HTR-8/SVneo (cell line): ENCODE results near the gene PLPP6.

Experiments
- DNase-seq: peaks from one replicate; pipeline ENCODE4 v3.0.0; 2011; ENCODE audit warnings: low spot score, mixed read lengths; ENCODE audit not compliant: insufficient read length
- FAIRE-seq: peaks from 2 replicates; lab custom pipeline; 2011; peaks lifted over from hg19 to GRCh38; lab: Jason Lieb, UNC

Gene PLPP6

GRCh38 chr9:4661165-4661564, 929 bp upstream of the PLPP6 start:
- FAIRE-seq, result no peak
- DNase-seq, result no peak

GRCh38 chr9:4661611-4662010, 483 bp upstream of the PLPP6 start:
- FAIRE-seq (no peak), DNase-seq (no peak)

GRCh38 chr9:4662989-4663792, 1.1 kb downstream of the PLPP6 start:
- no peak for FAIRE-seq
- no peak for DNase-seq

DNA sequence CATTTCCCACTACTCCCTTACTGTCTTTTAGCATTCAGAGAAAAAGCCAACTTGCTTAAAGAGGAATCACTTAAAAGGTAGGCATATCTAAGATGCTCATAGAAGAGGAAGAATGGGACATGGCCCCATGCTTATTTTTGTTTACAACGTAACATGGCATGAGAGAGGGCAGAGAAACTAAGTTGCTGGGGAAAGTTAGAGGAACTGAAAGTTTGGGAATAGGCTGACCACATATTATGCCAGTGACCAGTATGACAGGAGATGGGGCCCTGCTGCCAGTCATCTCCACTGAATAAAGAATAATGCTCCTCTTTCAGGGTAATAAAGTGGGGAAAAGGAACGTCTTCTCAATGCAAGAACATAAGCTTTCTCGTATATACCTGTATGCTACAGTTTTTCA, 1.9 kb downstream of the PLPP6 start:
- no peak for DNase-seq
- FAIRE-seq, result no peak

DNA sequence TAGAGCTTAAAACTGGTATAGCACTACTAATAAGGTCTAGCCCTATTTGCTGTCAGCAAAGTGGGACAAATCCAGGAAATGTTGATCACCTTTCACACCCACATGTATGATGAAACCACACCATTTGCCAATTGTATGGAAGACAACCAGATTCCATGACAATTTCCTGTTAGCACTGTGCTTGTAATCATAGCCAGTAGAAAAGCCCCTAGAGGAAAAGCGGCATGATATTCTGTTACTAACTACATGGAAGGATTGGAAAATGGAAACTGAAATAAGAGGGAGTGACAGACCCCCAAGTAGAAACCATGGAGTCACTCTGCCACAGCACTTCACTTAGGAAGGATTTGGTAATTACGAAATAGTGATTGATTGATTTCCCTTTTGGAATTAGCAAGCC, 3.3 kb downstream of the PLPP6 start:
- no peak for DNase-seq
- peak; percentile 28 for FAIRE-seq

- FAIRE-seq, result no peak
Observed at GRCh38 chr9:4666042-4666699, 4.1 kb downstream of the PLPP6 start, which contains the start of gene SPATA6L. Gene SPATA6L (minus strand): TSS chr9:4666480. CDS start chr9:4666250, 230 bp downstream.

GRCh38 chr9:4667681-4668080, 5.6 kb downstream of the PLPP6 start:
- DNase-seq, result no peak
- FAIRE-seq, result no peak

More at GRCh38 chr9:4666042-4666699, 4.1 kb downstream of the PLPP6 start, which contains the start of gene SPATA6L:
- peak; percentile 62 for DNase-seq

DNA sequence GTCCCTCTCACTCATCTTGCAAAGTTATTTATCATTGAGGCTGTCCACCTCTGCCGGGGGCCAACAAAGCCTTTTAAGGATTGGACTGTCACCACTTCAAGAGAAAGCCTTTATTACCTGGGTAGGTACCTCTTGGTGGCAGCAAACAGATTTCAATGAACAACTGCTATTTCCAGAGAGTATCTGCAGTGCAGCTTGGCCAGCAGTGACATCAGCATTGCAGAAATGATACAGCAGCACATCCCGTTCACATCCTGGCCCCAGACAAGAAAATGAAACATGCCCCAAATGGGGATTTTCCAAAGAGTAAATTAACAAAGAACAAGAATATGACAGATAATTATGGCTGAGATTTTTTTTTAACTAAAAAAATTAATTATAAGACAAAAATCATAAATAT, 6.5 kb downstream of the PLPP6 start:
- FAIRE-seq (no peak), DNase-seq (no peak)

GRCh38 chr9:4669890-4670289, 7.8 kb downstream of the PLPP6 start:
- FAIRE-seq (no peak), DNase-seq (no peak)

GRCh38 chr9:4670591-4670990, 8.5 kb downstream of the PLPP6 start:
- DNase-seq (no peak), FAIRE-seq (no peak)

DNA sequence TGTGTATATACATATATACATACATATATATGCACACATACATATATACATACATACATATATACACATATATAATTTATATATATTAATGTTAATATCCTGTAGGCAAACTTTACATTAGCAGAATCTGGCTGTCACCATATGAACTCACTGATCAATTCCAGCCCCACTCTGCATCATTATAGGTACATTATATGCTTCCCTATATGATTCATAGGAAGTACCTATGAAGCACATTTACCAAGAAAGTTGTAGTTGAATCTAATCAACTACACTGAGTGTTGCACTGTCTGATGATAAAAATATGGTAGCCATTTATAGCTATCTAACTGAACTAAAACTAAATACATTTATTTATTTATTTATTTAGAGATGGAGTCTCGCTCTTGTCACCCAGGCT, 9.6 kb downstream of the PLPP6 start:
- DNase-seq, result no peak
- FAIRE-seq, result no peak

DNA sequence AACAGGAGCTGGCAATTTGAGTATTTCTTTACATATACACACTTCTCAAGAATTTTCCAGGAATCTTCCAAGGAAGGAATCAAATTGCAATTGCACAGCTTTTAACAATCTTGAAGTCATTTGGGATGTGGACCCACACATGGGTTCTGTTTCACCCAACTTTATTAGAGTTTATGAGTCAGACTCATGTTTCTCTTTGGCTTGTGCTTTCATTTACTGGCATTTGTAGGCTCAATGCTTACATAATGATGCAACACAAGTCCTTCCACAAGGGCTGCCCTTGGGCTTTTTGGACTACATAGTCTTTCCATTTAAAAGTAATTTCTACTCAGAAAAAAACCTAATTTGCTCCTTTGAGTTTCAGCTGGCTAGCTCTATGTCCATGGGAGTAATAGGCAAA, 12.7 kb downstream of the PLPP6 start:
- no peak for FAIRE-seq

DNA sequence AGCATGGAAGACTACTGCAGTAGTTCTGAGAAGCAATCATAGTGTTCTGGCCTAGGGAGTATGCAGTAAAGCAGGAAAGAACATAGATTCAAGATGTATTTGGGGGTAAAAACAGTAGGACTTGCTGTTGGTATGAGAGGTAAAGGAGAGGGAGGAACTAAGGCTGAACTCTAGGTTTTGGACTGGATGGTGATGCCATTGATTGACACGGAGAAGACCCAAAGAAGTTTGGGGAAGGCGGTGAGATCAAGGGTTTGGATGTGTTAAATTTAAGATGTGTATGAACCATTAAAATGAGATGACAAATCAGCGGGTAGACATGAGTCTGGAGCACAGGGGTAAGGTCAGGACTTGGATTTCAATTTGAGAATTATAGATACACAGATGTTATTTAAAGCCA, 15.3 kb downstream of the PLPP6 start:
- no peak for FAIRE-seq

More for the DNA sequence above, 12.7 kb downstream of the PLPP6 start:
- peak; percentile 40 for DNase-seq

GRCh38 chr9:4678679-4679267, 16.7 kb downstream of the PLPP6 start:
- no peak for FAIRE-seq
- DNase-seq, result no peak

More for the DNA sequence above, 15.3 kb downstream of the PLPP6 start:
- no peak for DNase-seq

DNA sequence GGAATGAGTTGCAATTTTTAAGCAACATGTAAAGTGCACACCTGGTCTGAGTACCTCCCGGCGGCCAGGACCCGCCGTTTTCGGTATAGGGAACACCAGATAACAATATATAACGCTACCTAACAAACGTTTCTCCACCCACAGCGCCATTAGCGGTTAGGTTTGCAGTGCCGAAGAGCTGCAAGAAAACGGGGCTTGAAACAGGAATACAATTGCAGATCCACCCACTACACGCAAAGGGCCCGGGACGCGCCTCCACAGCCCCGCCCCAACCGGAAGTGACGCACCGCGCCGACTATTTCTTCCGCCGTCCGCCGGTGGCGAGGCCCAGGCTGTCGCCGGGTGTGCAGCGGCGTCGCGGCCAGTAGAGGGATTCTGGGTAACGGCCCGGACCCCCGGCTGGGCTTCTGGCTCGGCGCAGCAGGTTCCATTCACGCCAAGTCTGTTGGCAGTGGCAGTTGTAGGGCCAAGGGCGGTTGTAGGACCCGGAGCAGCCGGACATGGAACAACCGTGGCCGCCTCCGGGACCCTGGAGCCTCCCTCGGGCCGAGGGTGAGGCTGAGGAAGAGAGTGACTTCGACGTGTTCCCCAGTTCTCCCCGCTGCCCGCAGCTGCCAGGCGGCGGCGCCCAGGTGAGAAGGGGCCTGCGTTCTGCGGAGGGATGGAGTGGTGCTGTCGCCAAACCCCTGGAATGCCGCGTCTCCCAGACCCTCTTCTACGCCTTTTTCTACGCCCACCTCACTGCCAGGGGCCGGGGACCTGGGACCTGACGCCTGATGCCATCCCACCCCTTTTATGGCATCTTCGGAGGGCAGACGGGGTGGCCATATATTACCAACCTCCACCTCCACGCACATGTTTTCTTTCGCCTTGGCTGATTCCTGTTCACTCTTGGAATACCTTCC, 17.4 kb downstream of the PLPP6 start, which contains the start of gene CDC37L1:
Gene CDC37L1, plus strand, starts transcription at position 302 of the 905 bp plus-strand sequence. Its CDS starts 199 bp downstream, at position 501.
- FAIRE-seq (peak; percentile 89), DNase-seq (peak; percentile 90)

DNA sequence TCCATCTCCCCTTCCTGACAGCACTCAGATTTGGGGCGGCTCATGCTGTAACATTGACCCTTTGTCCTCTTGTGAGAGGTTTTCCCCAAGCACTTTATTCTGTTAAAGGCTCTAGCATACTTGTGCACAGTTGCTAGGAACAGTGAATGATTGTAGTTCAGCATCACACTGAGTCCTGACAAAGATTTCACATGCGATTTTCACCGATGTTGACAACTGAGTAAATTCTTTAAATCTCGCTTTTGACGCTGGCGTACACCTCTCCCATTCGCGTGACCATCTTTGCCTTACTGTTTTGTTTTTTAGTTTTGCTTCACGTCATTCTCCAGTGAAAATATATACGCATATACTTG, 18.1 kb downstream of the PLPP6 start:
- FAIRE-seq (no peak), DNase-seq (no peak)

GRCh38 chr9:4680750-4681149, 18.7 kb downstream of the PLPP6 start:
- FAIRE-seq, result no peak
- no peak for DNase-seq

DNA sequence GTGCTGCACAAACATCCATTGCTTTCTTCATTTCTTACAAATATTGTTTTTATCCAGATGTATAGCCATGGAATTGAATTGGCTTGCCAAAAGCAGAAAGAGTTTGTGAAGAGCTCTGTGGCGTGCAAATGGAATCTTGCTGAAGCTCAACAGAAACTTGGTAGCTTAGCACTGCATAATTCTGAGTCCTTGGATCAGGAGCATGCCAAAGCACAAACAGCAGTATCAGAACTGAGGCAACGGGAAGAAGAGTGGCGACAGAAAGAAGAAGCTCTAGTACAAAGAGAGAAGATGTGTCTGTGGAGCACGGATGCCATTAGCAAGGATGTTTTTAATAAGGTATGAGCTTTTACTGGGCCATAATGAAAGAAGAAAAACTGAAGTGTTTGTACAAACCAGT, 22.7 kb downstream of the PLPP6 start:
- DNase-seq, result no peak
- no peak for FAIRE-seq

DNA sequence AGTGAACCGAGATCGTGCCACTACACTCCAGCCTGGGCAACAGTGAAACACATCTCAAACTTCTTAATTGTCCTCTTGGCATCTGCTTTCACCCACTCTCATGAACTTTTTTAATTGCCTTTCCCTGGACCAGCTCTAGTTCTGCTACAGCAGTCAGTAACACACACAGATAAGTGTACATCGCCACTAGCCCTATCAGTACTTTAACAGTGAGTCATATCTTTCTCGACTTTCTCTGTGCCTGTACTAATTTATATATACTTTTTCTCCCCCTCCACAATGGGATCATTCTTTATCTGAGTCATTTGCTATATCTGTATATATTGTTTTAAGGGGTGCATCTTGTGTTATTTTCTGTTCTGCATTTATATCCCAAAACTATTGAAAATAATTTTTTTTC, 24.0 kb downstream of the PLPP6 start:
- FAIRE-seq (no peak), DNase-seq (no peak)

DNA sequence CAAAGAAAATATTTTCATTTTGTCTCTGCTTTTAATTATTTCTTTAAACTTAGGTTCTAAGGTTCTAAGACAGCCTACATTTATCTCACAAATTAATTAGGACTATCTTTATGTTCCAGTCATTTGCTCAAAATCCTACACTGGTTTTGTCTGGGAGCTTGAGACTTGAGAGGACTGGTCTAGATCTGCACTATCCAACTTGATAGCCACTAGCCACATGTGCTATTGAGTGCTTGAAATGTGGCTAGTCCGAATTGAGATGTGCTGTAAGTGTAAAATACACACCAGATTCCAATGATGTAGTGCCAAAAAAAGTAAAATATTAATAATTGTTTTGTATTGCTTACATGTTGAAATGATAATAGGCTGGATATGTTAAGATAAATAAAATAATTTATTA, 24.5 kb downstream of the PLPP6 start:
- no peak for FAIRE-seq

More for the DNA sequence above, 24.5 kb downstream of the PLPP6 start:
- DNase-seq, result no peak
